Thyroid gland (tissue), 4 donors: ENCODE results near the gene NFASC.

Experiments used
- POLR2A ChIP-seq, 2 donors: fragments of 450-650 bp; IDR thresholded peaks; one replicate each; pipeline ENCODE4 v1.6.1; 2017; ENCODE audit warnings: antibody characterized with exemption in 2 of 2, mild to moderate bottlenecking in 2 of 2, moderate library complexity in 1 of 2
- TF ChIP-seq, protein P1 (sequence below), 6 experiments: fragments of 200-600 bp in 3 of 6; fragments of 450-650 bp in 3 of 6; sonication (generic) in 3 of 6; IDR thresholded peaks; one replicate each; pipeline ENCODE4 v1.5.1; 2016 to 2019; ENCODE audit warnings: antibody characterized with exemption in 6 of 6, mild to moderate bottlenecking in 2 of 6, inconsistent platforms in 1 of 6, moderate library complexity in 1 of 6

- TF ChIP-seq, protein P1, sequence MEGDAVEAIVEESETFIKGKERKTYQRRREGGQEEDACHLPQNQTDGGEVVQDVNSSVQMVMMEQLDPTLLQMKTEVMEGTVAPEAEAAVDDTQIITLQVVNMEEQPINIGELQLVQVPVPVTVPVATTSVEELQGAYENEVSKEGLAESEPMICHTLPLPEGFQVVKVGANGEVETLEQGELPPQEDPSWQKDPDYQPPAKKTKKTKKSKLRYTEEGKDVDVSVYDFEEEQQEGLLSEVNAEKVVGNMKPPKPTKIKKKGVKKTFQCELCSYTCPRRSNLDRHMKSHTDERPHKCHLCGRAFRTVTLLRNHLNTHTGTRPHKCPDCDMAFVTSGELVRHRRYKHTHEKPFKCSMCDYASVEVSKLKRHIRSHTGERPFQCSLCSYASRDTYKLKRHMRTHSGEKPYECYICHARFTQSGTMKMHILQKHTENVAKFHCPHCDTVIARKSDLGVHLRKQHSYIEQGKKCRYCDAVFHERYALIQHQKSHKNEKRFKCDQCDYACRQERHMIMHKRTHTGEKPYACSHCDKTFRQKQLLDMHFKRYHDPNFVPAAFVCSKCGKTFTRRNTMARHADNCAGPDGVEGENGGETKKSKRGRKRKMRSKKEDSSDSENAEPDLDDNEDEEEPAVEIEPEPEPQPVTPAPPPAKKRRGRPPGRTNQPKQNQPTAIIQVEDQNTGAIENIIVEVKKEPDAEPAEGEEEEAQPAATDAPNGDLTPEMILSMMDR (IDR thresholded peaks at IDR 0.05): no peak
- TF ChIP-seq POLR2A (IDR thresholded peaks at IDR 0.05): no peak
These were observed 154.6 kb downstream of the NFASC start for GRCh38 chr1:205025239-205025638.
